Measurements from ENCODE around the gene PAIP2.

GRCh38 chr5:139415221-139415861 lies 73.7 kb downstream of the PAIP2 start:
- TF ChIP-seq CTCF (IDR thresholded peaks at IDR 0.05; ENCODE audit: low read length) (no peak), EZH2 (IDR thresholded peaks at IDR 0.05; ENCODE audit: borderline replicate concordance, low read length) (no peak)
